GM18870 (cell line): ENCODE results near the gene BSN.
"Not testable (repeated sequence)": the region's sequence is repeated elsewhere in the genome, so short reads cannot be mapped to it uniquely, and the experiment has no call there.

Experiments used
- ATAC-seq: cut with Tn5 transposase; IDR thresholded peaks from one replicate; pipeline ENCODE4 v1.9.1; 2021; ENCODE audit warnings: moderate library complexity; ENCODE audit not compliant: unreplicated experiment

The BSN gene

GRCh38 chr3:49689046-49689907 lies 135.0 kb downstream of the BSN start, which contains the start of the genes MST1 and RNF123:
TSS of gene MST1 (minus strand) at chr3:49689474. CDS start at chr3:49688691, 783 bp downstream.
TSS of gene RNF123 (plus strand) at chr3:49689557. CDS start at chr3:49691166, 1,609 bp downstream.
- no peak for ATAC-seq

GRCh38 chr3:49689908-49690624 lies 135.8 kb downstream of the BSN start:
- not testable (repeated sequence) for ATAC-seq

- ATAC-seq = not testable (repeated sequence)
These were observed 136.6 kb downstream of the BSN start for GRCh38 chr3:49690856-49691255.

GRCh38 chr3:49691481-49691880 lies 137.2 kb downstream of the BSN start:
- not testable (repeated sequence) for ATAC-seq

GRCh38 chr3:49694409-49695070 lies 140.3 kb downstream of the BSN start:
- not testable (repeated sequence) for ATAC-seq

- ATAC-seq = not testable (repeated sequence)
These were observed 141.2 kb downstream of the BSN start for GRCh38 chr3:49695350-49696015.

- ATAC-seq = no peak
These were observed 145.2 kb downstream of the BSN start for GRCh38 chr3:49699281-49699979.

- no peak for ATAC-seq
These were observed 145.7 kb downstream of the BSN start for GRCh38 chr3:49700014-49700413.

GRCh38 chr3:49700453-49701128 lies 146.3 kb downstream of the BSN start:
- ATAC-seq = no peak

- ATAC-seq = no peak
These were observed 147.3 kb downstream of the BSN start for GRCh38 chr3:49701388-49702077.

GRCh38 chr3:49702672-49703071 lies 148.4 kb downstream of the BSN start:
- ATAC-seq = no peak

- ATAC-seq = no peak
These were observed 149.2 kb downstream of the BSN start for GRCh38 chr3:49703443-49703927.

- no peak for ATAC-seq
These were observed 149.7 kb downstream of the BSN start for GRCh38 chr3:49703956-49704355.

- no peak for ATAC-seq
These were observed 150.4 kb downstream of the BSN start for GRCh38 chr3:49704629-49705028.

GRCh38 chr3:49705390-49705960 lies 151.2 kb downstream of the BSN start:
- no peak for ATAC-seq

GRCh38 chr3:49706456-49707112 lies 152.3 kb downstream of the BSN start:
- no peak for ATAC-seq

- no peak for ATAC-seq
These were observed 152.8 kb downstream of the BSN start for GRCh38 chr3:49707113-49707480.

GRCh38 chr3:49709852-49710251 lies 155.6 kb downstream of the BSN start:
- no peak for ATAC-seq
